HG02981 (cell line): ENCODE results near the gene SNX8.

Source experiments
- ATAC-seq: cut with Tn5 transposase; IDR thresholded peaks from one replicate; pipeline ENCODE4 v1.9.1; 2021; ENCODE audit warnings: mild to moderate bottlenecking, moderate library complexity; ENCODE audit not compliant: unreplicated experiment

The SNX8 gene

DNA sequence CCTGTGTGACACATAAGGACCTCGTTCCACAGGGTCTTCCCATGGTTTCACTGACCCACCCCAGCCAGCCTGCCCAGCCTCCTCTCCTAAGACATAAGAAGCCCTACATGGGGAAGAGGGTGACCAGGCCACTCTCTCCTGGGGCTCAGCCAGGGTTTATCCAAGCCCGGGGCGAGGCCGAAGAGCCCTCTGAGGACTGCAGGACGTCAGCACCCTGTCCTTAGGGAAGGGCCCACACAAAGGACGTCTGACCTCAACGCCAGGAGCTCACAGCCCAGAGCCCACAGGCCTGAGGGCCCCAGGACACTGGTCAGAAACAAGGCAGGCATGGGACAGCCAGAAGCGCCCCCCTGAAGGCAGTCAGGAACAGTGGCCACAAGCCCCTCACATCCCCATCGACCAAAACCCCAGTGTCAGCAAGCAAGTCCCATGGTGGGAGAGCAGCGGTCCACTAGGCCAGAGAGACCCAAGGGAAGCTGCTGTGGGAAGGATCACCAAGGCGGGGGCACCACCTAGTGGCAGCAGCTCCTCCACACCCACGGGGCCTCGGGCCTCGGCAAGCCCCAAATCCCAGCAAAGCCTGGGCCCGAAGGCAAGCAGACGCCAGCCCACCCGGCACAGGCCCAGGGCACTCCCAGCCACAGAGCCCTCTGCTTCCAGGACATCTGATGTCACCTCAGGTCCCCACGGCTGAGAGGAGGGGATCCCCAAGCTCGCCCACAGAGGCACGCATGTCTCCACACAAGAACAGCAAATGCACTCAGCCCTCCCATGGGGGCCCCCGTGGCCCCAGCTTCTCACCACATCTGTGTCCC is 104.9 kb downstream of the SNX8 start:
- ATAC-seq: peak; percentile 54

- no peak for ATAC-seq
Observed at GRCh38 chr7:2208712-2209111, 105.5 kb downstream of the SNX8 start.

DNA sequence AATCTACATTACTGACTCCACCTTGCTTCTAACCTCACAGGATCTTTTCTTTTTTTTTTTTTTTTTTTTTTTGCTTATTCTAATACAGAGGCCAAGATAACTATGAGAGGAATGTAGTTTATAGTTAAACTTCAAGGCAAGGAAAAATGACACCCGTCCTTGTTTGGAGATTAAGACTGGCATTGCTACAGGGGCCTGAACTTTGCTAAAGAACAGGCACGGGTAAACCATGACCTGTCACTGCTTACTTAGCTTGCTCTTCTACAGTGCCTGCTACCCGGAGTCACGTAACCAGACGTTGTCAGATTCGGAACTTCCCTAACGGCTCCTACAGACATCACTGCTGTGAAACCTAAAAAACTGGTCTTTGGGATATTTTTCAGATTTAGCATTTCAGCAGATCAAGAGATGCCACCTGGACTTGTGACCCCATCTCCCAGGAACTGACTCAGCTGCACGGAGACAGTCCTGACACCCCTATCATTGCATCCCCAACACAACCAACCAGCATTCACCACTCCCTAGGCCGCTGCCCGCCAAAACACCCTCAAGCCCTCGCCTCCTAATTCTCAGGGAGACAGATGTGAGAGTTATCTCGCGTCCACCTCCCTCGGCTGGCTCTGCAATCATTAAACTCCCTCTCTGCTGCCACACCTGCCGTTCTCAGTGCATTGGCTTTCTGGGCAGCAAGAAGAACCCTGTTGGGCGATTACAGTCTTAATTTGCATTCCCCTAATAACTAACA is 109.0 kb downstream of the SNX8 start:
- no peak for ATAC-seq

DNA sequence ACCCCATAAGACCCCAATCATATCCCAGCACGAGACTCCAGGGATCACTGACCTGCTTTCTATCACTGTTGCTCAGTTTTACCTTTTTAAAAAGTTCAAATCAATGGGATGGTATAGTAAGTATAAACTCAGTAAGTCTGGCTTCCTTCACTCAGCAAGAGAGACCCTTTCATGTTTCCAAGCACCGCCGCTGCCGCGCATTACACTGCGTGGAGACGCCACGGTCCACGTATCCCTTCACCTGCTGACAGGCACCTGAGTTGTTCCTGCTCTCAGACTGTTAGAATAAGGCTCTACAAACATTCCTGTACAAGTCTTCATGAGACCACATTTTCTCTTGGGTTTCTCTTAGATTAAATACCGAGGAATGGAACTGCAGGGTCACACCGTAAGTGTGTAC is 109.8 kb downstream of the SNX8 start:
- no peak for ATAC-seq

GRCh38 chr7:2203766-2204300 is 110.4 kb downstream of the SNX8 start:
- ATAC-seq: no peak

GRCh38 chr7:2202901-2203765 is 111.1 kb downstream of the SNX8 start:
- no peak for ATAC-seq

GRCh38 chr7:2202361-2202761 is 111.9 kb downstream of the SNX8 start:
- ATAC-seq: no peak
